IMR-90 (cell line): ENCODE measurements around the gene C14orf180. TPM values are rescaled to one million over a fixed set of nuclear protein-coding genes. Genes with fewer than 3 reads are reported as not detected.

Source experiments
- ATAC-seq: fragments of 200-7000 bp; cut with Tn5 transposase; 2 replicates; pipeline ENCODE4 v1.9.1; 2020; ENCODE audit warnings: low read depth, mild to moderate bottlenecking, moderate library complexity
- BruUV-seq: library from RNA; stranded (reverse); fragments of 400-500 nt; replicated peaks from 2 replicates; lab custom pipeline; 2021; lab: Mats Ljungman, UMichigan
- CTCF ChIA-PET: fragments of 300-600 bp; formaldehyde crosslinking; extraction: SDS; loops from one replicate; lab custom pipeline; 2021; ENCODE audit warnings: antibody characterized with exemption; lab: Yijun Ruan, JAX
- POLR2A ChIA-PET: fragments of 300-600 bp; sonication (Branson Sonifier 250); formaldehyde crosslinking; loops from one replicate; lab custom pipeline; 2022; ENCODE audit warnings: antibody characterized with exemption; ENCODE audit not compliant: unreplicated experiment; lab: Charles Lee
- DNase-seq: peaks from one replicate; pipeline ENCODE4 v3.0.0; 2013
- H2AFZ ChIP-seq: replicated peaks from 2 replicates; pipeline ENCODE3; 2013; ENCODE audit warnings: low read length, mild to moderate bottlenecking; ENCODE audit not compliant: poor library complexity
- H2AK5ac ChIP-seq: 2 replicates; pipeline ENCODE4 v1.6.1; 2013; ENCODE audit warnings: low read depth, low read length, inconsistent platforms
- H2AK9ac ChIP-seq: replicated peaks from 2 replicates; pipeline ENCODE3; 2013; ENCODE audit warnings: mild to moderate bottlenecking, low read depth, low read length, moderate library complexity; ENCODE audit not compliant: poor library complexity
- H2BK120ac ChIP-seq: 2 replicates; pipeline ENCODE4 v1.6.1; 2013; ENCODE audit warnings: low read depth, low read length, inconsistent platforms
- H2BK15ac ChIP-seq: 3 replicates; pipeline ENCODE4 v1.6.1; 2013; ENCODE audit warnings: low read depth, low read length, inconsistent platforms
- H2BK20ac ChIP-seq: 2 replicates; pipeline ENCODE4 v1.6.1; 2013; ENCODE audit warnings: low read depth, mild to moderate bottlenecking, inconsistent platforms, low read length, moderate library complexity
- H2BK5ac ChIP-seq: 2 replicates; pipeline ENCODE4 v1.6.1; 2013; ENCODE audit warnings: mild to moderate bottlenecking, low read depth, low read length, inconsistent platforms; ENCODE audit not compliant: poor library complexity, severe bottlenecking
- H3K14ac ChIP-seq: replicated peaks from 2 replicates; pipeline ENCODE4 v1.6.1; 2013; ENCODE audit warnings: low read depth, low read length, inconsistent platforms
- H3K18ac ChIP-seq: 2 replicates; pipeline ENCODE4 v1.6.1; 2013; ENCODE audit warnings: low read depth, low read length, control low read depth
- H3K23ac ChIP-seq: 2 replicates; pipeline ENCODE4 v1.6.1; 2013; ENCODE audit warnings: low read depth, low read length, inconsistent platforms
- H3K27ac ChIP-seq: 2 replicates; pipeline ENCODE4 v1.5.1; 2013; ENCODE audit warnings: mild to moderate bottlenecking, control low read depth, low read length; ENCODE audit not compliant: insufficient read depth
- H3K27me3 ChIP-seq: 2 replicates; pipeline ENCODE4 v1.6.1; 2013; ENCODE audit warnings: low read length; ENCODE audit not compliant: control insufficient read depth, insufficient read depth
- H3K36me3 ChIP-seq: 2 replicates; pipeline ENCODE4 v1.6.1; 2013; ENCODE audit warnings: low read length, mixed read lengths; ENCODE audit not compliant: control insufficient read depth, insufficient read depth
- H3K4ac ChIP-seq: 2 replicates; pipeline ENCODE4 v1.6.1; 2013; ENCODE audit warnings: low read depth, low read length, inconsistent platforms
- H3K4me1 ChIP-seq: 2 replicates; pipeline ENCODE4 v1.6.1; 2013; ENCODE audit warnings: low read length, mixed read lengths; ENCODE audit not compliant: control insufficient read depth, insufficient read depth
- H3K4me2 ChIP-seq: 2 replicates; pipeline ENCODE4 v1.6.1; 2013; ENCODE audit warnings: low read depth, mild to moderate bottlenecking, control low read depth, low read length, moderate library complexity
- H3K4me3 ChIP-seq: 2 replicates; pipeline ENCODE4 v1.5.1; 2013; ENCODE audit warnings: low read depth, mild to moderate bottlenecking, control low read depth, low read length, moderate library complexity; ENCODE audit not compliant: insufficient read depth
- H3K56ac ChIP-seq: 2 replicates; pipeline ENCODE4 v1.6.1; 2013; ENCODE audit warnings: low read length, inconsistent platforms; ENCODE audit not compliant: insufficient read depth; ENCODE audit errors: extremely low read depth
- H3K79me1 ChIP-seq, 2 experiments: 2 replicates each; pipeline ENCODE4 v1.6.1; 2013; ENCODE audit warnings: low read length in 2 of 2, inconsistent platforms in 1 of 2, low read depth in 1 of 2
- H3K9ac ChIP-seq: 2 replicates; pipeline ENCODE4 v1.6.1; 2013; ENCODE audit warnings: low read depth, low read length, control low read depth
- H3K9me1 ChIP-seq: 2 replicates; pipeline ENCODE4 v1.6.1; 2013; ENCODE audit warnings: low read length, inconsistent platforms; ENCODE audit not compliant: insufficient read depth
- H3K9me3 ChIP-seq: 2 replicates; pipeline ENCODE4 v1.6.1; 2013; ENCODE audit warnings: low read length; ENCODE audit not compliant: control insufficient read depth, insufficient read depth
- H4K20me1 ChIP-seq: 2 replicates; pipeline ENCODE4 v1.6.1; 2013; ENCODE audit warnings: low read length, inconsistent platforms; ENCODE audit not compliant: insufficient read depth
- H4K5ac ChIP-seq: 2 replicates; pipeline ENCODE4 v1.6.1; 2013; ENCODE audit warnings: mild to moderate bottlenecking, low read depth, low read length, control low read depth
- H4K8ac ChIP-seq, 2 experiments: 2 replicates each; pipeline ENCODE4 v1.6.1; 2013; ENCODE audit warnings: low read depth in 2 of 2, low read length in 2 of 2, control low read depth in 1 of 2, inconsistent platforms in 1 of 2
- H4K91ac ChIP-seq: 2 replicates; pipeline ENCODE4 v1.6.1; 2013; ENCODE audit warnings: low read depth, low read length, inconsistent platforms; ENCODE audit not compliant: insufficient read depth
- BHLHE40 ChIP-seq: fragments of 150-350 bp; IDR thresholded peaks from 2 replicates; pipeline ENCODE4 v1.6.1; 2016; ENCODE audit warnings: mild to moderate bottlenecking, low read depth, low read length
- CHD1 ChIP-seq: IDR thresholded peaks from 2 replicates; pipeline ENCODE4 v1.6.1; 2012; ENCODE audit warnings: low read depth, low read length, improper control_type of control experiment
- FOS ChIP-seq: fragments of 150-350 bp; IDR thresholded peaks from 2 replicates; pipeline ENCODE4 v1.6.1; 2016; ENCODE audit warnings: low read depth, low read length
- MAZ ChIP-seq: IDR thresholded peaks from 2 replicates; pipeline ENCODE4 v1.6.1; 2012; ENCODE audit warnings: low read depth, mild to moderate bottlenecking, low read length, improper control_type of control experiment, moderate library complexity, borderline replicate concordance
- NFE2L2 ChIP-seq: fragments of 150-350 bp; IDR thresholded peaks from 2 replicates; pipeline ENCODE4 v1.6.1; 2016; ENCODE audit warnings: low read depth, mild to moderate bottlenecking, low read length
- POLR2A ChIP-seq: IDR thresholded peaks from 2 replicates; pipeline ENCODE4 v1.6.1; 2012; ENCODE audit warnings: mild to moderate bottlenecking, low read depth, low read length
- RAD21 ChIP-seq: IDR thresholded peaks from 2 replicates; pipeline ENCODE4 v1.6.1; 2012; ENCODE audit warnings: low read length, improper control_type of control experiment
- WGBS, 2 experiments: methylation state at CpG; one replicate each; pipeline versions ENCODE4 v1.1.5 to v1.1.7; 2013; ENCODE audit warnings: missing lambda C conversion rate in 2 of 2; ENCODE audit not compliant: insufficient read length in 1 of 2; ENCODE audit errors: extremely low coverage in 2 of 2; 5-methylcytosine and 5-hydroxymethylcytosine counted together
- dilution Hi-C: fragments of 300-500 bp; cut with HindIII; formaldehyde crosslinking; loops from one replicate; pipeline ENCODE4 v1.14.3; 2018; ENCODE audit warnings: low sequenced_read_pairs; ENCODE audit not compliant: unreplicated experiment
- in situ Hi-C: fragments of 300-500 bp; cut with MboI; formaldehyde crosslinking; loops from 3 replicates; pipeline ENCODE4 v1.14.3; 2019; ENCODE audit warnings: low sequenced_read_pairs, inconsistent platforms, mixed read lengths
- intact Hi-C: fragments of 100-400 bp; cut with micrococcal nuclease; formaldehyde crosslinking; loops from 2 replicates; pipeline ENCODE4 v1.10.0; 2022
- polyA plus RNA-seq, 3 experiments: library from polyadenylated mRNA; depleted of rRNA; stranded (reverse); fragments of >200 nt; gene quantifications; 2 replicates each; pipeline ENCODE4 v1.2.3, GENCODE V29; 2012; ENCODE audit warnings: low replicate concordance in 1 of 3
- total RNA-seq: library from RNA; depleted of rRNA; stranded (reverse); fragments of >200 nt; gene quantifications from 2 replicates; pipeline ENCODE4 v1.2.3, GENCODE V29; 2012
- TF ChIP-seq, protein P1 (sequence below): conservative IDR thresholded peaks from 2 replicates; pipeline ENCODE4 v1.5.1; 2012; ENCODE audit warnings: mild to moderate bottlenecking, low read depth, low read length, improper control_type of control experiment

Gene C14orf180
- total and polyA plus RNA-seq, 2 of the 4 experiments (the other 2 are of a cell fraction) = not detected

DNA sequence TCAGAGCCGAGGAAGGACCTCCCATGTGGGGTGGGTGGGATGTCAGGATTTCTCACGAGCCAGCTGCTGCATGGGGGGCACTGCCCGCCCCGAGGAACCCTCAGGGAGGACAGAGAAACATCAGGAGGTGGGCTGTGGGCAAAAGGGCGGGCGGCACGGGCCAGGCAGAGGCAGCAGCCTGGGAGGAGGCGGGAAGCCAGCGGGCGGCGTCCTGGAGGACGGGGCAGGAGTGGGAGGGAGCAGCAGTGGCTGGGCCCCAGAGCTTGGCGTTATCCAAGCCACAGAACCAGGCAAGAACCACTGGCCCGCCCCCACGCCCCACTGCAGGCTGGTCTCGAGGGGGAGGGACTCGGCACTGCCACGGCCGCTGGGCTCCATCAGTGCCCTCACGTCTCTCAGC lies 2.4 kb downstream of the C14orf180 start:
- no peak overlapping the region for H3K18ac ChIP-seq
- intact Hi-C loops = no loop called here
- H3K79me1 ChIP-seq = no peaks in the 10 kb centered on the region
- H3K36me3 ChIP-seq = no peaks in the 10 kb centered on the region
- no peak overlapping the region for H3K23ac ChIP-seq
- H2AK9ac ChIP-seq = no peak overlapping the region
- H3K4ac ChIP-seq = no peak overlapping the region
- H4K20me1 ChIP-seq = no peaks in the 10 kb centered on the region
- H3K9me1 ChIP-seq = no peaks in the 10 kb centered on the region
- H3K9me3 ChIP-seq = no peaks in the 10 kb centered on the region
- WGBS, 2 experiments = 45% methylated on average over 10 of the region's 20 CpGs; no CpG with 5 or more reads in 1 of the 2 experiments
- no peak overlapping the region for H2BK5ac ChIP-seq
- H3K14ac ChIP-seq = no peak overlapping the region
- no TSS peak for BruUV-seq
- TF ChIP-seq BHLHE40 (no peak), CHD1 (no peak), NFE2L2 (no peak), MAZ (no peak), POLR2A (no peak), FOS (no peak), RAD21 (no peak)
- TF ChIP-seq, protein P1, sequence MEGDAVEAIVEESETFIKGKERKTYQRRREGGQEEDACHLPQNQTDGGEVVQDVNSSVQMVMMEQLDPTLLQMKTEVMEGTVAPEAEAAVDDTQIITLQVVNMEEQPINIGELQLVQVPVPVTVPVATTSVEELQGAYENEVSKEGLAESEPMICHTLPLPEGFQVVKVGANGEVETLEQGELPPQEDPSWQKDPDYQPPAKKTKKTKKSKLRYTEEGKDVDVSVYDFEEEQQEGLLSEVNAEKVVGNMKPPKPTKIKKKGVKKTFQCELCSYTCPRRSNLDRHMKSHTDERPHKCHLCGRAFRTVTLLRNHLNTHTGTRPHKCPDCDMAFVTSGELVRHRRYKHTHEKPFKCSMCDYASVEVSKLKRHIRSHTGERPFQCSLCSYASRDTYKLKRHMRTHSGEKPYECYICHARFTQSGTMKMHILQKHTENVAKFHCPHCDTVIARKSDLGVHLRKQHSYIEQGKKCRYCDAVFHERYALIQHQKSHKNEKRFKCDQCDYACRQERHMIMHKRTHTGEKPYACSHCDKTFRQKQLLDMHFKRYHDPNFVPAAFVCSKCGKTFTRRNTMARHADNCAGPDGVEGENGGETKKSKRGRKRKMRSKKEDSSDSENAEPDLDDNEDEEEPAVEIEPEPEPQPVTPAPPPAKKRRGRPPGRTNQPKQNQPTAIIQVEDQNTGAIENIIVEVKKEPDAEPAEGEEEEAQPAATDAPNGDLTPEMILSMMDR = no peak
- POLR2A ChIA-PET = no interaction called here
- DNase-seq (no peak), ATAC-seq (no peak)
- in situ Hi-C loops = no loop called here
- no peak overlapping the region for H4K8ac ChIP-seq
- H3K9ac ChIP-seq = no peak overlapping the region
- H3K56ac ChIP-seq = no peak overlapping the region
- H3K4me2 ChIP-seq = no peak overlapping the region
- H3K27ac ChIP-seq = no peak overlapping the region
- no peak overlapping the region for H2AK5ac ChIP-seq
- no peak overlapping the region for H2BK20ac ChIP-seq
- H2AFZ ChIP-seq = no peak overlapping the region
- no peak overlapping the region for H2BK15ac ChIP-seq
- H4K91ac ChIP-seq = no peak overlapping the region
- H3K4me1 ChIP-seq = no peaks in the 10 kb centered on the region
- H4K5ac ChIP-seq = no peak overlapping the region
- H3K27me3 ChIP-seq = peaks cover 16% of the 10 kb centered on the region; the same call in 1 of the 2 replicates
- dilution Hi-C loops = no loop called here
- CTCF ChIA-PET = no interaction called here
- H3K4me3 ChIP-seq = no peak overlapping the region
- no peak overlapping the region for H2BK120ac ChIP-seq
